Glutamatergic neuron (in vitro differentiated cells): ENCODE results near the gene ACSS1. TPM values are rescaled to one million over a fixed set of nuclear protein-coding genes. Genes with fewer than 3 reads are reported as not detected.

ENCODE experiments used
- DNase-seq: peaks from one replicate; pipeline ENCODE4 v3.0.0; 2022
- H3K27ac Mint-ChIP-seq: one replicate; pipeline ENCODE4 v1.8.0; 2020; ENCODE audit warnings: mild to moderate bottlenecking, mixed read lengths, inconsistent platforms; ENCODE audit not compliant: unreplicated experiment
- H3K27me3 Mint-ChIP-seq: one replicate; pipeline ENCODE4 v1.8.0; 2020; ENCODE audit warnings: mild to moderate bottlenecking, moderate library complexity, mixed read lengths, inconsistent platforms; ENCODE audit not compliant: unreplicated experiment
- H3K36me3 Mint-ChIP-seq: one replicate; pipeline ENCODE4 v1.8.0; 2020; ENCODE audit warnings: mild to moderate bottlenecking, mixed read lengths, inconsistent platforms; ENCODE audit not compliant: unreplicated experiment
- H3K4me1 Mint-ChIP-seq: one replicate; pipeline ENCODE4 v1.8.0; 2020; ENCODE audit warnings: mild to moderate bottlenecking, low read depth, mixed read lengths, inconsistent platforms; ENCODE audit not compliant: unreplicated experiment
- H3K4me3 Mint-ChIP-seq: one replicate; pipeline ENCODE4 v1.8.0; 2020; ENCODE audit warnings: mild to moderate bottlenecking, mixed read lengths, inconsistent platforms; ENCODE audit not compliant: unreplicated experiment
- H3K9me3 Mint-ChIP-seq: one replicate; pipeline ENCODE4 v1.8.0; 2020; ENCODE audit warnings: mild to moderate bottlenecking, moderate library complexity, mixed read lengths, inconsistent platforms; ENCODE audit not compliant: unreplicated experiment
- CTCF ChIP-seq: fragments of 200-600 bp; sonication (generic); IDR thresholded peaks from one replicate; pipeline ENCODE4 v1.5.0; 2021; ENCODE audit not compliant: partially characterized antibody, unreplicated experiment
- total RNA-seq: library from RNA; stranded (reverse); fragmentation: NEBNext Ultra II Directional; extraction: Animal tissue kit (Norgen Biotek cat#: 25700); gene quantifications from one replicate; pipeline ENCODE4 v1.2.1, GENCODE V29; 2021; ENCODE audit not compliant: unreplicated experiment

Gene ACSS1
- total RNA-seq, 1 donor from 2014 or later: not detected

DNA sequence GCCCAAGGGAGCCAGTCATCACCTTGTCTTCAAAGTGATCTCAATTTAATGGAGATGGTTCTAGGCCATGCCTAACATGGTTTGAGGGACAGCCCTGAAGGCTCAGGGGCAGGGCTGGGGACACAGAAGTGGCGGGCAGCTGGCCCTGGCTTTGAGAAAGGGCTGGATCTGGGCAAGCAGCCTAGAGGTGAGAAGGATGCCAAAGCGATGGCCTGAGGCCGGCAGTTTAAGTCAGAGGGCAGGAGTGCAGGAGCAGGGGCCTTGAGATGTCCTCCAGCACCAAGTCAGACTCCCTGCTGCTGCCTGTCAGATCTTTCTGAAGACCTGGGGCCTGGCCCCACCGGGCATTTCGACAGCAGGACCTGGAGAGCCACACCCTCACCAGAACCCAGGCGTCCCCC lies 37.0 kb downstream of the ACSS1 start:
- no peak overlapping the region for H3K4me3 Mint-ChIP-seq
- no peak overlapping the region for H3K27ac Mint-ChIP-seq
- TF ChIP-seq CTCF: no peak
- H3K4me1 Mint-ChIP-seq: no peaks in the 10 kb centered on the region
- H3K27me3 Mint-ChIP-seq: no peaks in the 10 kb centered on the region
- H3K9me3 Mint-ChIP-seq: peaks cover 4% of the 10 kb centered on the region
- no peaks in the 10 kb centered on the region for H3K36me3 Mint-ChIP-seq
- no peak for DNase-seq

- DNase-seq: no peak
- H3K4me1 Mint-ChIP-seq: no peaks in the 10 kb centered on the region
- no peaks in the 10 kb centered on the region for H3K27me3 Mint-ChIP-seq
- TF ChIP-seq CTCF: no peak
- no peak overlapping the region for H3K4me3 Mint-ChIP-seq
- H3K36me3 Mint-ChIP-seq: no peaks in the 10 kb centered on the region
- H3K9me3 Mint-ChIP-seq: peaks cover 4% of the 10 kb centered on the region
- H3K27ac Mint-ChIP-seq: no peak overlapping the region
Measured at GRCh38 chr20:25020345-25020744, 37.6 kb downstream of the ACSS1 start.

- no peak overlapping the region for H3K4me3 Mint-ChIP-seq
- no peaks in the 10 kb centered on the region for H3K27me3 Mint-ChIP-seq
- peaks cover 4% of the 10 kb centered on the region for H3K9me3 Mint-ChIP-seq
- no peak for TF ChIP-seq CTCF
- peak; percentile 2 for DNase-seq
- no peaks in the 10 kb centered on the region for H3K36me3 Mint-ChIP-seq
- H3K4me1 Mint-ChIP-seq: no peaks in the 10 kb centered on the region
- no peak overlapping the region for H3K27ac Mint-ChIP-seq
Measured at GRCh38 chr20:25019381-25020155, 38.4 kb downstream of the ACSS1 start.

DNA sequence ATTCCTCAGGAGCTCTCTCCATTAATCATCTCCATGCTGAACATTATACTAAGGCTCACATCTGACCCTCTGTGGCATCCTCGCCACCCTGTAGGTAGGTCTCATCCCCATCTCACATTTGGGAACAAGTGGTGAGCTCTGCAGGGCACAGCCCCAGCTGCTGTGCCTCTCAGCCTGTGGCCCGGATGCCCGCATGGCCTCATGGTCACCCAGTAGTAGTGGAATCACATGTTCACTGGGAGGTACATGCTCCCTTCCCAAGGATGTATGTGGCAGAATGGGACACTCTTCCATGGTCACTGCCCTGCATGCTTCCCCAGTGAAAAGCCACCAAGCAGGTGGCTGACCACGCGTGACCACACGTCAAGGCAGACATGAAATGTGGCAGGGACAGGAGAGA lies 39.1 kb downstream of the ACSS1 start:
- Mint-ChIP-seq H3K4me1 (no peaks in the 10 kb centered on the region), H3K27me3 (no peaks in the 10 kb centered on the region)
- no peak for DNase-seq

More for the DNA sequence above, 39.1 kb downstream of the ACSS1 start:
- Mint-ChIP-seq H3K4me3 (no peak overlapping the region), H3K27ac (no peak overlapping the region), H3K9me3 (peaks cover 4% of the 10 kb centered on the region), H3K36me3 (no peaks in the 10 kb centered on the region)
- TF ChIP-seq CTCF: no peak
